AG04450 (cell line): Measurements from ENCODE around the gene DAW1. TPM values are rescaled to one million over a fixed set of nuclear protein-coding genes. Genes with fewer than 3 reads are reported as not detected.

Experiments
- CTCF ChIA-PET: fragments of 300-600, 350-600 bp; formaldehyde crosslinking; extraction: SDS; loops from one replicate; lab custom pipeline; 2022; ENCODE audit warnings: antibody characterized with exemption, inconsistent platforms; lab: Charles Lee
- POLR2A ChIA-PET: fragments of 350-600 bp; formaldehyde crosslinking; extraction: SDS; loops from one replicate; lab custom pipeline; 2021; ENCODE audit warnings: antibody characterized with exemption, inconsistent platforms; lab: Yijun Ruan, JAX
- DNase-seq: peaks from one replicate; pipeline ENCODE4 v3.0.0-alpha.2; 2011; ENCODE audit warnings: low read depth, low spot score
- H3K27ac ChIP-seq: one replicate; pipeline ENCODE4 v1.5.1; 2012; ENCODE audit warnings: low read depth, low read length, control low read depth
- H3K27me3 ChIP-seq: one replicate; pipeline ENCODE4 v1.6.0; 2012; ENCODE audit warnings: low read length; ENCODE audit not compliant: control insufficient read depth, insufficient read depth
- H3K4me3 ChIP-seq: 2 replicates; pipeline ENCODE4 v1.5.1; 2011; ENCODE audit warnings: mild to moderate bottlenecking, low read depth, low read length, control low read depth
- H3K9me3 ChIP-seq: 2 replicates; pipeline ENCODE4 v1.5.1; 2012; ENCODE audit warnings: low read length; ENCODE audit not compliant: control insufficient read depth, insufficient read depth
- polyA plus RNA-seq: library from polyadenylated mRNA; depleted of rRNA; stranded (reverse); fragments of >200 nt; gene quantifications from 2 replicates; pipeline ENCODE4 v1.2.3, GENCODE V29; 2011
- TF ChIP-seq, protein P1 (sequence below): IDR thresholded peaks from 2 replicates; pipeline ENCODE4 v1.5.1; 2011; ENCODE audit warnings: low read depth, low read length, control low read depth, inconsistent platforms

DAW1 gene
- polyA plus RNA-seq, 1 experiment = 0.25 TPM

DNA sequence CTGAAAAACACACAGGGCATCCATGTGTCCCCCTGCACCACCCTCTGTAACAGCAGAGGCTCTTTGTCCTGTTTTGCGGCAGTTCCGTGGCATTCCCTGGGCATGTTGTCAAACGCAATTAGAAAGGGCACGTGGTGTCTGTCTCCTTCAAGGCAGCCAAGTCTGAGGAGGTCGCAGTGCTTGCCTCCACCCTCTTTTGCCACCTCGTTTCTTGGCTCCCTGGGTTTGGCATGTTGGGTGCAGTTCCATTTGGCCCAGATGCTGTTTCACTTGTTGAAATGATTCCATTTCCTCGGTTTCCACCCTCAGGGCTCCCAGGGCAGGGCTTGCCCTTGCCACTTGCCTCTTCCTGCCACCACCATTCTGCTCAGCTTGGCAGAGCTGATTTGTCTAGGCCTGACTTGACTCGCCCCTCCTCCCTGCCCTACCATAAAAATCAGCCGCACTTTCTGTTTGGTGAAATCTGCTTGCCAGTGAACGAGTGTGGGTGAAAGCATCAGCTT, 45.4 kb upstream of the DAW1 start:
- no peak for DNase-seq
- TF ChIP-seq, protein P1, sequence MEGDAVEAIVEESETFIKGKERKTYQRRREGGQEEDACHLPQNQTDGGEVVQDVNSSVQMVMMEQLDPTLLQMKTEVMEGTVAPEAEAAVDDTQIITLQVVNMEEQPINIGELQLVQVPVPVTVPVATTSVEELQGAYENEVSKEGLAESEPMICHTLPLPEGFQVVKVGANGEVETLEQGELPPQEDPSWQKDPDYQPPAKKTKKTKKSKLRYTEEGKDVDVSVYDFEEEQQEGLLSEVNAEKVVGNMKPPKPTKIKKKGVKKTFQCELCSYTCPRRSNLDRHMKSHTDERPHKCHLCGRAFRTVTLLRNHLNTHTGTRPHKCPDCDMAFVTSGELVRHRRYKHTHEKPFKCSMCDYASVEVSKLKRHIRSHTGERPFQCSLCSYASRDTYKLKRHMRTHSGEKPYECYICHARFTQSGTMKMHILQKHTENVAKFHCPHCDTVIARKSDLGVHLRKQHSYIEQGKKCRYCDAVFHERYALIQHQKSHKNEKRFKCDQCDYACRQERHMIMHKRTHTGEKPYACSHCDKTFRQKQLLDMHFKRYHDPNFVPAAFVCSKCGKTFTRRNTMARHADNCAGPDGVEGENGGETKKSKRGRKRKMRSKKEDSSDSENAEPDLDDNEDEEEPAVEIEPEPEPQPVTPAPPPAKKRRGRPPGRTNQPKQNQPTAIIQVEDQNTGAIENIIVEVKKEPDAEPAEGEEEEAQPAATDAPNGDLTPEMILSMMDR = no peak
- H3K4me3 ChIP-seq = no peak overlapping the region

DNA sequence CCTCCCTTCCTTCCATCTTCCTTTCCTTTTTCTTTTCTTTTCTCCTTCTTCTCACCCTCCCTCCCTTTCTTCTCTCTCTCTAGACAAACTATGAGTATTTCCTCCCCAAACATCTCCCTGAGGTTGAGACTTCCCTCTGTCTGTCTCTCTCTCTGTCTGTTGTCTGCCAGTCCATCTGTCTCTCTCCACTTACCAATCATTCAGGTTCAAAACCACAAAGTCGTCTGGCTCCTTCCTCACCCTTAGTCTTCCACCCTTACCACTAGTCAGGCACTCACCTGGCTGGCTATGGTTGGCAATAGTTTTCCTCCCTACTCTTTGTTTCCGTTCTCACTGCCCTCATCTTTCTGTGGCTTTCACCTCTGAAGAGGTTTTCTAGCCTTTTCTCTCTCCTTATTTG, 44.9 kb upstream of the DAW1 start:
- ChIA-PET POLR2A (no interaction called here), CTCF (interaction anchor here (1.1 kb wide), 1 partner anchor 64 kb away, joined by 4 read pairs; no protein-coding TSS in a partner anchor)
- Histone ChIP-seq H3K4me3 (no peak overlapping the region), H3K27ac (no peak overlapping the region), H3K27me3 (no peaks in the 10 kb centered on the region), H3K9me3 (no peaks in the 10 kb centered on the region)
- no peak for DNase-seq
- TF ChIP-seq, protein P1 = no peak

More for the DNA sequence above, 45.4 kb upstream of the DAW1 start:
- H3K9me3 ChIP-seq = no peaks in the 10 kb centered on the region
- ChIA-PET CTCF (no interaction called here), POLR2A (no interaction called here)
- no peak overlapping the region for H3K27ac ChIP-seq
- no peaks in the 10 kb centered on the region for H3K27me3 ChIP-seq

DNA sequence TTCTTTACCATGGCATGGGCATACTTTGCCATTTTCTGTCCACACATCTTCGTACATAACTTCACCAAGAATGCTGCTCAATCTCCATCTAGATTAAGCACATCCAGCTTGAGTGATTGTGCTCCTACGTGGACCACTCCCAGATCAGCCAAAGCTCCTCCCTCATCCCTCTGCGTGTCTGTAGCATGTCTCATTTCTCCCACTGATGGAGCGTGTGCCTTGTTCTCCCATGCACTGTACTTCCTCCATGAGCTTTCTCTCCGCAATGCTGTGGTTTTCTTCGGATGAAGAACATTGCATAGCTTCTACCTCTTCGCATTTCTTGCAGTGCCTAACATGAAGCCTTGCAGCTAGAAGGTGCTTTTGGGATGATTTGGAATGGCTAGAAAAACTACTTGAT, 44.3 kb upstream of the DAW1 start:
- Histone ChIP-seq H3K27me3 (no peaks in the 10 kb centered on the region), H3K4me3 (no peak overlapping the region), H3K9me3 (no peaks in the 10 kb centered on the region), H3K27ac (no peak overlapping the region)
- POLR2A ChIA-PET = no interaction called here
- CTCF ChIA-PET = interaction anchor here (1.1 kb wide), 1 partner anchor 63 kb away, joined by 4 read pairs; no protein-coding TSS in a partner anchor
- no peak for DNase-seq
- TF ChIP-seq, protein P1 = no peak

DNA sequence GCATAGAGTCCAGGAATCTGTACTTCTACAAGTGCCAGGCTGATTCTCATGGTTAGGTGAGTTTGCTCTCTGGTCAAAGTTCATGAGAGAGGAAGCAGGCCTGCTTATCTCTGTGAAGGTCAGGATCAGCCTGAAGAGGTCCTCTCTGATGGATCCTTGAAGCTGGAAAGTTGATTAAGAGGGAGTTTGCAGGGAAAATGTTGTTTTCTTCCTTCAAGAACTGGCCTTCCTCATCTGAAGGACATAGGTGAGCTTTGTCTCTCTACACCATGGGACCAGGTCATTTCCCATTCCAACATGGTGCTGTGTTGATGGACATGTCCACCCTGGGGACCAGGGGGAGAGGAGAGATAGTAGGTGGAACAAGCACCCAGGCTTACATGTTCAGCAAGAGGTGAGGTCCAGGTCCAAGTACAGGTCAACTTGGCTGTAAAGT, 42.9 kb upstream of the DAW1 start:
- Histone ChIP-seq H3K4me3 (no peak overlapping the region), H3K9me3 (no peaks in the 10 kb centered on the region), H3K27ac (no peak overlapping the region), H3K27me3 (no peaks in the 10 kb centered on the region)
- TF ChIP-seq, protein P1 = no peak
- DNase-seq = no peak
- ChIA-PET POLR2A (no interaction called here), CTCF (no interaction called here)

DNA sequence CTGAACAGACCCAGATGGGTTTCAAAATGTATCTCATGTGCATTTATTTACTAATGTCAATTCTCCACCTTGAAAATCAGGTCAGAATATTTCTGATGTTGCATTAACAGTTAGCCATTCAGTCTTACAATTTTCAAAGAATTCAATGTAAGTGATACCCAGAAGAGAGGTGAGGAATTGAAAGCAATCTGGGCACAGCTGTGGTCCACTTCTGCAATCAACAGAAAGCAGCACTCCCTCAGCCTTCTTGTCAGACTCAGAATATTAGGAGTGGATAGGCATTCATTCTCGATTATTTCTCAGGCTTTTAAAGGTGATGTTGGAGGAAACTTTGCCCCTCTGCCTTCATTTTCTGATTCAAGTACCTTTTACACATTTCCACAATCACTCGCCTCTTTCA, 42.1 kb upstream of the DAW1 start:
- CTCF ChIA-PET = no interaction called here
- Histone ChIP-seq H3K27me3 (no peaks in the 10 kb centered on the region), H3K9me3 (no peaks in the 10 kb centered on the region), H3K4me3 (no peak overlapping the region), H3K27ac (no peak overlapping the region)
- TF ChIP-seq, protein P1 = no peak
- no peak for DNase-seq
- POLR2A ChIA-PET = no interaction called here
